ENCODE data around the gene TDRD3. TPM values are rescaled to one million over a fixed set of nuclear protein-coding genes. Genes with fewer than 3 reads are reported as not detected.

TDRD3 gene
- total RNA-seq, 1 experiment from 2014 or later: 10.7 TPM

DNA sequence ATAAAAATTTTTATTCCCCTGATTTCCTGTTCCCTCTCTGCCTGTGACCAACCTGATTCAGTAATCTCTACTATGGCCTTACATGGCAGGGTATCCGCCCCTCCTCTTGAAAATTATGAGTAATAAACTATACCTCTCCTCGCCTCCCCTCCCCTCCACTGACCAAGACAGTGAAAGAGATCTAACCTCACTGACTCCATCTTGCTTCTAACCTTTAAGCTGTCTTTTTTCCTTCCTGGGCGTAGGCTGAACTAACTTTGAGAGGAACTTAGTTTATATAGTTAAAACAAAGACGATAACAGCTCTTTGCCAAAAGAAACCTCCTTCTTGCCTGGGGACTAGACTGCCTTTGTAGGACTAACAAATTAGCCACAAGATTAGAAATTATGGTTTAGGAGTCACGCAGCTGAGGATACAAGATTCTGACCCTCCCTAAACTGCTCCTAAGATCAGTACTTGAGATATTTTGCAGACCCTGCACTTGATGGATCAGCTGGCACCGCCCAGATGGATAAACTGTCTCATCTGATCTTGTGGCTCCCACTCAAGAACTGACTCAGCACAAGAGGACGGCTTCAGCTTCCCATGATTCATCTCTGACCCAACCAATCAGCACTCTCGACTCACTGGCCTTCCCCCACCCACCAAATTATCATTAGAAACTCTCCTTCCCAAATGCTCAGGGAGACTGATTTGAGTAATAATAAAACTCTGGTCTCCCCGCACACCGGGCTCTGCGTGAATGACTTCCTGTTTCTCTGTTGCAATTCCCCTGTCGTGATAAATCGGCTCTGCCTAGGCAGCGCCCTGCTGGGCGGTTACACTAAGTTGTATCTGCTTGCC lies 187.1 kb downstream of the TDRD3 start:
- Histone ChIP-seq H3K9me3 (replicated peaks) (no peaks in the 10 kb centered on the region; the same call in 1 of the 2 replicates), H3K27ac (peak overlapping the region; percentile 99), H3K4me1 (replicated peaks) (peaks cover 28% of the 10 kb centered on the region), H3K4me3 (no peak overlapping the region), H3K36me3 (no peaks in the 10 kb centered on the region), H3K27me3 (replicated peaks) (no peaks in the 10 kb centered on the region)
- peak; percentile 69 to 73 for DNase-seq (ENCODE audit: low read depth in 1 of 2, low spot score in 2 of 2)

DNA sequence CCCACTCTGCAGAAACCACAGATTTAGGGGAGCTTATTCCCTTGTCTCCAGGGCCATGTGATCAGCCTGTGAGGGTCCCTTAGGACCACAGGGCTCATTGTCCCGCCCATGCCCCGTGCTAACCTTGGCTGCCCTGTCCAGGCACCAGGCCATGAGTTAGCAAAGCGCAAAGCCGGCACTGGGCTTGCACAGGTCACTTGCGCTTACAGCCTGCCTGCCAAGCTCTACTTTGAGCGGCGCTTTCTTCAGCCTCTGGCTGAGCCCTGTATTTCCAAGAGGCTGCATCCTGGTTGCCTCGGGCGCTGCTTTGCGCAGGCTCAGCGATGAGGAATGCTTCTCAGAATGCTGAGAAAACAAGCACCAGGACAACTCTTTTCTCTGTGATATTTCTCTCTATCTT lies 188.0 kb downstream of the TDRD3 start:
- H3K9me3 ChIP-seq (replicated peaks): no peaks in the 10 kb centered on the region; the same call in 1 of the 2 replicates
- H3K36me3 ChIP-seq: no peaks in the 10 kb centered on the region
- peaks cover 29% of the 10 kb centered on the region for H3K4me1 ChIP-seq (replicated peaks)
- no peak for DNase-seq (ENCODE audit: low read depth in 1 of 2, low spot score in 2 of 2)
- H3K27ac ChIP-seq: no peak overlapping the region
- no peak overlapping the region for H3K4me3 ChIP-seq
- H3K27me3 ChIP-seq (replicated peaks): no peaks in the 10 kb centered on the region

DNA sequence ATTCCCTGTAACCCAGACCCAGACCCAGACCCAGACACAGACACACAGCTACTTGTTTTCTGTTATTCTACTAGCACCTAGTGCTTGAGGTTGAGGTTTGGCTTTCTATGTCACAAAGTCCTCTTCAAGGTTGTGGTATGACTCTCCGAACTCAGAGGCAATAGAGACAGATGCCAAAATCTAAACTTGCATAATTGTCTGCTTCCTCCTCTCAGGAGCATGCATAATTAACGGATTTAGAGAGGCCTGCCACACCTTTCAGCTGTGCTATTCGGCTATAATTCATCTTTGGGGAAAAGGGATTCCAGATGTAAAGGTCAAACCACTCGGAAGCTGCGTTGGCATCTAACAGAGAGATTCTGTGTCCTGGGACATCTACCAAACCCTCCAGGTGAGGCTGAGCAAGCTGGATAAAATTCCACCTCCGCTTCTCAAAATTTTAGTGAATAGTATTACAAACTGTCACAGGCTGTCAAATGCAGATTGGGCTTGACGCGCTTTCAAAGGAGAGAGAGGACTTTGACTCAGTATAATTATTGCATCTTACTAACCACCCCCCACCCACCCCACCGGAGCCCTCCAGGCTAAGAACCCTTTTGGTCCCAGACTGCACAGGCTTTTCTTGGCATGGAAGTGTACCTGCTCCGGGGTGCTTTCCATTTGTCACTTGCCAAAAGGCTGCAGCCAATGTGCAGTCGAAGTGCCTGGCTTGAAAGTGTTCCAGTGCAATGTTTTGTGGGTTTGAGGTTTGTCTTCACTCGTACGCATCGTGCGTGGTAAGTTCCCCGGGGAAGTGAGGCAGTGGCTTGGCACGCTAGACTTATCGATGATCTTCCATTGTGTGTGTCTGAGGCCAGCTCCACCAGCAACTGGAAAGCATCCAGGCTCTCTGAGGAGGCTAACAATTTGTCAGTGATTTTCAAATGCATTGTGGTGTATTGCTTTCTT lies 194.1 kb downstream of the TDRD3 start:
- Histone ChIP-seq H3K27ac (peak overlapping the region; percentile 45), H3K27me3 (replicated peaks) (no peaks in the 10 kb centered on the region), H3K4me3 (no peak overlapping the region), H3K36me3 (no peaks in the 10 kb centered on the region), H3K4me1 (replicated peaks) (peaks cover 23% of the 10 kb centered on the region), H3K9me3 (replicated peaks) (no peaks in the 10 kb centered on the region)
- peak; percentile 75 to 80 for DNase-seq (ENCODE audit: low read depth in 1 of 2, low spot score in 2 of 2)

DNA sequence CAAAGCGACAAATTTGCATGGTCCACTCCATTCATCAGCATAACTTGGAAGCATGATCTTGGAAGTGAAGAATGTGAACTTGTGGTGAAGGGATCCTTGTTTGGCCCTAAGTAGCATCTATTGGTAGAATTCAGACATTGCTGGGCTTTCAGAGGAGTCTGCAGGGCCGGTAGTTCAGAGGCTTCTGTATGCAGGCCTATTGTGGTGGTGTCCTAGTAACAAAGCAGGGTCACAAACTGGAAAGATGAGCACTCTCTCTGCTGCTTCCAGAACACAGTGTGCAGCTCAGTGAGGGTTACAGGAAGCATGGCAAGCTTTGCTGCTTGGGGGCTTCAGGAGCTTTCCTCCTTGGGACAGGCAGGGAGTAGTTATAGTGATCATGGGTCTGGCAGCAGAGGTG lies 206.0 kb downstream of the TDRD3 start:
- Histone ChIP-seq H3K36me3 (no peaks in the 10 kb centered on the region), H3K9me3 (replicated peaks) (no peaks in the 10 kb centered on the region), H3K27ac (no peak overlapping the region), H3K4me1 (replicated peaks) (no peaks in the 10 kb centered on the region), H3K27me3 (replicated peaks) (no peaks in the 10 kb centered on the region), H3K4me3 (no peak overlapping the region)
- DNase-seq (ENCODE audit: low read depth in 1 of 2, low spot score in 2 of 2): no peak

DNA sequence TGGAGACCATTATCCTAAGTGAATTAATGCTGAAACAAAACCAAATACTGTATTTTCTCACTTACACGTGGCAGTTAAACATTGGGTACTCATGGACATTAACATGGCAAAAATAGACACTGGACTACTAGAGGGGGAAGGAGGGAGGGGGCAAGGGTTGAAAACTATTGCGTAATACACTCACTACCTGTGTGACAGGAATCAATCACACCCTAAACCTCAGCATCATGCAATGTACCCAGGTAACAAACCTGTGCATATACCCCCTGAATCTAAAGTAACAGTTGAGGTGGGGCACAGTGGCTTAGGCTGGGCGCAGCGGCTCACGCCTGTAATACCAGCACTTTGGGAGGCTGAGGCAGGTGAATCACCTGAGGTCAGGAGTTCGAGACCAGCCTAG lies 207.0 kb downstream of the TDRD3 start:
- no peaks in the 10 kb centered on the region for H3K27me3 ChIP-seq (replicated peaks)
- no peak overlapping the region for H3K4me3 ChIP-seq
- no peaks in the 10 kb centered on the region for H3K36me3 ChIP-seq
- no peaks in the 10 kb centered on the region for H3K4me1 ChIP-seq (replicated peaks)
- no peaks in the 10 kb centered on the region for H3K9me3 ChIP-seq (replicated peaks)
- H3K27ac ChIP-seq: no peak overlapping the region
- no peak for DNase-seq (ENCODE audit: low read depth in 1 of 2, low spot score in 2 of 2)

DNA sequence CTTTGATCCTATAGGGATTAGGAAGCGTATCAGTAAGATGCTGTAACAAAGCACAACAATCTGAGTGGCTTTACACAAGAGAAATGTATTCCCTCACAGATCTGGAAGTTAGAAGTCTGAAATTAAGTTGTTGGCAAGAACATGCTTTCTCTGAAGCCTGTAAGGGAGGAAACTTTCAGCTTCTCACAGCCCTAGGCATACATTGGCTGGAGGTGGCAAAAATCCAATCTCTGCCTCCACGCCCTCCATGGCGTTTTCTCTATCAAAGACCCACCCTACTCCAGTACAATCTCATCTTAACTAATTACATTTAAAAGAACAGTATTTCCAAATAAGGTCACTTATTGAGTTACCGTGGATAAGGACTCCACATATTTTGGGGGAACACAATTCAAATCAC lies 211.9 kb downstream of the TDRD3 start:
- DNase-seq (ENCODE audit: low read depth in 1 of 2, low spot score in 2 of 2): no peak
- Histone ChIP-seq H3K27ac (no peak overlapping the region), H3K36me3 (no peaks in the 10 kb centered on the region), H3K27me3 (replicated peaks) (no peaks in the 10 kb centered on the region), H3K9me3 (replicated peaks) (no peaks in the 10 kb centered on the region), H3K4me1 (replicated peaks) (no peaks in the 10 kb centered on the region), H3K4me3 (no peak overlapping the region)

DNA sequence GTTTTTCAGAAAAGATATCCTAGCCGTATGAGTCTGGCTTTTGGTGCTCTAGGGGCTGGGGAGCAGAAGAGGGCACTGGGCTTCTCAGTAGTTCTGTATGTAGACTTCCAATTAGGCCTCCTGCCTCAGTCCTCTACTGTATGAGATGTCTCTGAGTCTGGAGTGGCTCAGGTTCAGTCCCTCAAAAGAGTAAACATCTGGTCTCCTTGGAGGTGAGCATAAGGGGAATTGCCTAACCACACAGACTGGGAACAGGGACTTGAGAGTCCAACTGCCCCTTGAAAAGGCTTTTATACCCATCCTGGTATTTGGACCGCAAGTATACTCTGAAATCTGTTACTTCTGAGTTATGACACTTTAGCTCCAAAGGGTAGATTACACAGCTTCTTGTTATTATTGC lies 214.5 kb downstream of the TDRD3 start:
- Histone ChIP-seq H3K4me1 (replicated peaks) (peaks cover 6% of the 10 kb centered on the region), H3K36me3 (no peaks in the 10 kb centered on the region), H3K9me3 (replicated peaks) (no peaks in the 10 kb centered on the region), H3K4me3 (no peak overlapping the region), H3K27ac (no peak overlapping the region), H3K27me3 (replicated peaks) (no peaks in the 10 kb centered on the region)
- no peak for DNase-seq (ENCODE audit: low read depth in 1 of 2, low spot score in 2 of 2)

DNA sequence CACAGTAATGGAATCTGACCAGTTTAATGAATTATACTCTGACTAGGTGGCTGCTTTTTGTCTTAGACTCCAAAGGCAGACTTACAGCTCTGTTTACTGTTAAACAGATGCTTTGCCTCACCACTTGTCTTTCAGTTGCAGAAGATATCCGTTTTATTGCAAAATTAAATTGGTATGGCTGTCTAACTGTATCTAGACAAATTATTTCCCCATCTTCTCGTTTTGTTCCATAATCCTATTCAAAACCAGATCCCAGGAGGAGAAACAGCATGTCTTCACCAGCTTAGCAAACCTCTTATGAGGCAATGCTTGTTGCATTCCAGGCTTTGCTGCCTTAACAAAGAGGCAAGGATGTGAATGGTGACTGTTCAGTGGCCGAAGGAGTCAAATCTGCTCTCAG lies 215.6 kb downstream of the TDRD3 start:
- no peaks in the 10 kb centered on the region for H3K36me3 ChIP-seq
- H3K27ac ChIP-seq: no peak overlapping the region
- no peaks in the 10 kb centered on the region for H3K9me3 ChIP-seq (replicated peaks)
- DNase-seq (ENCODE audit: low read depth in 1 of 2, low spot score in 2 of 2): no peak
- H3K27me3 ChIP-seq (replicated peaks): no peaks in the 10 kb centered on the region
- no peak overlapping the region for H3K4me3 ChIP-seq
- peaks cover 17% of the 10 kb centered on the region for H3K4me1 ChIP-seq (replicated peaks)

DNA sequence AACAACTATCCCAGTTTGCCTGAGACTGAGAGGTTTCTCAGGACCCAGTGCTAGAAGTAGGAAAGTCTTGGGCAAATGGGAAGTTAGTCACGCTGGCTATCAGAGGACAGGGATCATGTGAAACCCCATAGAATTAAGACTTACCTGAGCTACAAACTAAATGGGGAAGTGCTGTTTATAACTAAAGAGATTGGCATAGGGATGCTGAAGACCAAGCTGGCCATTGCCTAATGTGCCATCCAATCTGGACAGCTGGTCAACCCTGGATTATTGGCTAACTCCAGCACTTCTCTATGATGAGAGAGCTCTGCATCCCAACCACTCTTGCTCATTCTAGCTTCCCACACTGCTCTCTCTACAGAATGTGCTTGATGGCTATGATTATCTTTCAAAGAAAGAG lies 216.1 kb downstream of the TDRD3 start:
- Histone ChIP-seq H3K36me3 (no peaks in the 10 kb centered on the region), H3K4me1 (replicated peaks) (peaks cover 21% of the 10 kb centered on the region), H3K27ac (no peak overlapping the region), H3K9me3 (replicated peaks) (no peaks in the 10 kb centered on the region), H3K4me3 (no peak overlapping the region), H3K27me3 (replicated peaks) (no peaks in the 10 kb centered on the region)
- DNase-seq (ENCODE audit: low read depth in 1 of 2, low spot score in 2 of 2): no peak

DNA sequence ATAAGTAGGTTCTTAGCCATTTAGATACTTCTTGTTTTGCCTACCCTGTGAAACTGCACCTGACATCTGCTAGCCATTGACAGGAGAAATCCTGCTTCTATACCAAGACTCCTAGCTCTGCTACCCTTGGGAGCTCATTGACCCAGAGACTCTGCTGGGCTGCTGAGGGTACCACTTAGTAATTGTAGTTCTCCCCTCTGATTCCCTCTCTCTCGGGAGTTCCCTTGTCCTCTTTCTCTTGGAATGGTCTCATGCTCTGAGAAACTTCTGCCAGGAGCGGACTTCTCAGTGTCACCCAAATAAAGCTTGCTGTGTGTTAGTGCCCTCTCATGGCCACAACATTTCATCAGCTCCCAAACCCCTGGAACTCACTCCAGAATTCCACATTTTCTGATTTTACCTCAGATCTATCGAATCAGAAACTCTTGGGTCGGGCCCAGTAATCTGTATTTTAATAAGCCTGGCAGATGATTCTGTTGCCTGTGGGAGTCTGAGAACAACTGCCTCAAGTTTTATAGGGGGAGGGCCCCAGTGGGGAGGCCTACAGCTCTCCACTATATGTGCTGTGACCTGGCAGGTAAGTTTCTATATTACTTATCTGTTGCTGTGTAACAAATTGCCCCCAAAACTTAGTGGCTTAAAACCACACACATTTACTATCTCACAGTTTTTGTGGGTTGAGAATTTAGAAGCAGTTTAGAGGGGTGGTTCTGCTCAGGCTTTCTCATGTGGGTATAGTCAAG lies 221.1 kb downstream of the TDRD3 start:
- Histone ChIP-seq H3K27me3 (replicated peaks) (no peaks in the 10 kb centered on the region), H3K4me3 (no peak overlapping the region), H3K36me3 (no peaks in the 10 kb centered on the region), H3K4me1 (replicated peaks) (peaks cover 24% of the 10 kb centered on the region), H3K27ac (peak overlapping the region; percentile 82), H3K9me3 (replicated peaks) (no peaks in the 10 kb centered on the region)
- peak in 1 of 2 experiments; percentile 57 for DNase-seq (ENCODE audit: low read depth in 1 of 2, low spot score in 2 of 2)

DNA sequence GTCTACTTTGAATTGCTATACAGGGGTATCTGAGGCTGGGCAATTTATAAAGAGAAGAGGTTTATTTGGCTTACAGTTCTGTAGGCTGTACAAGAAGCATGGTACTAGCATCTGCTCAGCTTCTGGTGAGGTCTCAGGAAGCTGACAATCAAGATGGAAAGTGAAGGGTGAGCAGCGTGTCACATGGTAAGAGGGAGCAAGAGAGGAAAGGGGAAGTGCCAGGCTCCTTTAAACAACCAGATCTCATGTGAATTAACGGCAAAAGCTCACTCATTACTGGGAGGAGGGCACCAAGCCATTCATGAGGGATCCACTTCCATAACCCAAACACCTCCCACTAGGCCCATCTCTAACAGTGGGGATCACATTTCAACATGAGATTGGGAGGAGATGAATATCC lies 222.4 kb downstream of the TDRD3 start:
- no peaks in the 10 kb centered on the region for H3K9me3 ChIP-seq (replicated peaks)
- H3K27ac ChIP-seq: no peak overlapping the region
- H3K36me3 ChIP-seq: no peaks in the 10 kb centered on the region
- H3K4me3 ChIP-seq: no peak overlapping the region
- H3K4me1 ChIP-seq (replicated peaks): peaks cover 24% of the 10 kb centered on the region
- H3K27me3 ChIP-seq (replicated peaks): no peaks in the 10 kb centered on the region
- DNase-seq (ENCODE audit: low read depth in 1 of 2, low spot score in 2 of 2): no peak

DNA sequence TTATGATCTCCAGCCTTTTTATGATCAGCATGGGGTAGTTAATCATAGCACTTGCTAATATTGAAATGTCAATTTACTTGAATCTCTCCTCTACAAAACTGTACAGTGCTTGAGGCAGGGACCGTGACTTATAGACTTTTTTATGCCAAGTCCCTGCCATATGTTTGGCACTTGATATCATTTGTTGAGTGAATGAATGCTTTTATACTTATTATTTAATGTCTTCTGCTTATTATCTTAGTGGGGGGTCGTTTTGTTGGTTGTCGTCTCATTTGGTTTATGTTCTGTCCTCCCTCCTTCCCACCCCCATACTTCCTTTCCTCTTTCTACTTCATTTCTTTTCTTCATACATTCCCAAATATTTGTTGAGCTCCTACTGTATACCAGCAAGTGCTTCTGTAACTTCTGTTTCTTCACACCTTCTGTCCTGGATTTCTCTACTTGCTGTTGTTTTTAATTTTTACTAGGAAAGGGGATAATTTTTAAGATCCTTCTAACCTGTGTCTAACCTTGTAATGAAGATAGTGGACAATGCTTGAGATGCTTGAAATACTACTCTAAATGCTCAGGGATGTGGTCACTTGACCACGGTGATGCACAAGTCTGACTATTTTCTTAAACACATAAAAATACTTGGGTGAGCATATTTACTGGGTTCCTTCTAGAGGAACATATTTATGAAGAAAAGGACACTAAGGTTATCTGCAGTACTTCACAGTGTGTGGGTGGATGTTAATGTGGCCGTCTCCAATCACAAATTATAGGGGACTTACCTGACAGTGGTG lies 223.8 kb downstream of the TDRD3 start:
- H3K27me3 ChIP-seq (replicated peaks): no peaks in the 10 kb centered on the region
- no peaks in the 10 kb centered on the region for H3K36me3 ChIP-seq
- no peak overlapping the region for H3K27ac ChIP-seq
- peaks cover 24% of the 10 kb centered on the region for H3K4me1 ChIP-seq (replicated peaks)
- no peak for DNase-seq (ENCODE audit: low read depth in 1 of 2, low spot score in 2 of 2)
- H3K4me3 ChIP-seq: no peak overlapping the region
- H3K9me3 ChIP-seq (replicated peaks): no peaks in the 10 kb centered on the region

DNA sequence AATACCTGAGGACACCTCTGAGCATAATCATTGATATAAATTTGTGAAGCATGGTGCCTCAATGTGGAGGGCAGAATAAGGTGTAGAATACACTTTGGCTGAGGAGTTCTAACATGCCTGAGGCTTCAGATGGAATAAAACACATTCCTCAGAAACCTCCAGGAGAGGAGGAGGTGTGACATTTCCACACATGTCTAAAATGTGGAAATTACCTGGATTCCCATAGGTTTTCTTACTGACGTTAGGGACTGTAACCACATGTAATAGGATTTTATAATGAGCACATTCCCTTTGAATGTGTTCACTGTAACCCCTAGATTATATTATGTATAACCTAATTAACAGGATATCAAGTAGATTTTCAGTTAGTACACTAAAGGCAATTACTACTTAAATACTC lies 226.1 kb downstream of the TDRD3 start:
- DNase-seq (ENCODE audit: low read depth in 1 of 2, low spot score in 2 of 2): no peak
- H3K9me3 ChIP-seq (replicated peaks): no peaks in the 10 kb centered on the region
- H3K4me3 ChIP-seq: no peak overlapping the region
- no peaks in the 10 kb centered on the region for H3K27me3 ChIP-seq (replicated peaks)
- H3K36me3 ChIP-seq: no peaks in the 10 kb centered on the region
- H3K4me1 ChIP-seq (replicated peaks): peaks cover 1% of the 10 kb centered on the region
- no peak overlapping the region for H3K27ac ChIP-seq
